Eye (tissue), 1 donor: Measurements from ENCODE around the gene SLX4IP.

Experiments used
- DNase-seq: peaks from one replicate; pipeline ENCODE4 v3.0.0-alpha.2; 2015

SLX4IP gene

DNA sequence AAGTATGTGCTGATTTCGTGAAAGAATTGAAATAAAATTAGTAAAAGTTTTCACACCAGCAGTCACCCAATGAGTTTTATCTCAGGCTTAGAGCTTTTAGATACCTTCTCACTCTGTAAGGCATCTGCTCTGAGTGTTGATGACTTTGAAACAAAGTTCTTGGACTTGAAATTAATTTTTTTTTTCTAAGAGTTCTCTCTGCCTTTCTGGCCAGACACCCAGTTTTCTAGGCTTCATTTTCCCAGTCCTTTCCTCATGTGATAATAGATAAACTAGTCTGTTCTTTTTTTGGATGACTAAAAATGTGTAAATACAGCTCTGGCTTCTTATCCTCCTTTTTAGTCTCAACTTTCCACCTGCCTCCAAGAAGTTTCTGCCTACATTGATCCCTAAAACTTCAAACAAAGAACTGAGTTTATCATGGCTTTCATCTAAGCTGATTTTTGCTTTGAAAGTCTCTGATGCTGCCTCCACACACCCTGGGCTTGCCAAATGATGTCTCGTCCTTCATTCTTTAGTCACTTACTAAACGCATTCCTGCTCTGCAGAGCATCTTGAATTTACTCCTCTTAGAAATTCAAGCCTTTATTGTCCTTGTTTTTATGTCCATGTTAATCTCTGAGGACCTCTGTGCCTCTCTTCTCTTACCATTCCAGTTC is 32.7 kb downstream of the SLX4IP start:
- no peak for DNase-seq

DNA sequence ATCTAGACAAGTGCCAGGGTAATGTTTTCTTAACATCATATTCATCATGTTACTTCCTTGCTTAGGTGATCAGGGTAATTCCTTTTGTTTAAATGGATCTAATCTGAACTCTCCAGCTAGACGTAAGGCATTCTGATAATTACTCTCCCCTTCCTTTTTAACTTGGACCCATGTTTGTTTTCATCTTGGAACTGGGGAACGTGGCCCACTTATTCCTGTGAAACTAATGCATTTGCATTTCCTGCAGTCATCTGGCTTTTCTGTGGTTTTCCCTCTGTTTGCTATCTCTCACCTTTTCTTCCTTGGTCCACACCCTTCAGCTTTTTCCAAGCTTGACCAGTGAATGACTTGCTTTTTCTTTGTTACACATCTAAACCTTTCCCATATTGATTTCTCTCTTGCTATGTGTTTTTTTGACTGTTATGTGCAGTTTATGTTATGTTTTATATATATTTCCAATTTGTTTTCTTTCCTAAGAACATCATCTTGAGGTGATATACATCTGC is 33.3 kb downstream of the SLX4IP start:
- no peak for DNase-seq

DNA sequence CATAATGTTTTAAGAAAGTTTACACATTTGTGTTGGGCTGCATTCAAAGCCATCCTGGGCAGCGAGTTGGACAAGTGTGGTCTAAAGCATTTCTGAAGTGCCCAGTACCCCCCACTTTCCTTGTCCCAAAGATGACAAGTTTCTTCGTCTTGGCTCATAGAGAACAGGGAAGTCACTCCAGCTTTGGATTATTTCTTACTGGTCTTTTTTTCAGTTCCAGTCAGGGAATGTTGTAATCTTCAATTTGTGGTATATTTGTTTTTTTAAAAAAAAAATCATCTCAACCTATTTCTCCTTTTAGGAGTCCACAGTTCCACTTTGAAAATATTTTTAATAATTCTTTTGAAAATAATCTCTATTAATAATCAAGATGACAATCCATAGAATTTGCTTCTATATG is 34.0 kb downstream of the SLX4IP start:
- DNase-seq: no peak

DNA sequence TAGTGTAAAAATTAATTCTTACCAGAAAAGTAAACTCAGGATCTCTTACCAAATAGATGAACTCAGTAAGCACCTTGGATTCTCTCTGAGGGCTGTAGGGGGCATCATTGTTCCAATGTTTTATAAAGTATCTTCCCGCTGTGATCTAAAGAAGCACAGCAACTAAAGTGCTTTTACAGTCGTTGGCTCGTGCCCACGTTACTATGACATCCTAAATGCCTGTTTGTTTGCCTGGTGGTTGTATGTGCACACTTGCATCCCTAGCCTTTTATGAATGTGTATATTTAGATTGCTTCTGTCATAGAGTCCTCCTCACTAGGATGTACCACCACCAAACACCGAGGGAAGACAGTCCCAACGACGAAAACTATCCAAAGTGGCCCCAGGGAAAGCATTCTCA is 34.5 kb downstream of the SLX4IP start:
- peak; percentile 78 for DNase-seq

DNA sequence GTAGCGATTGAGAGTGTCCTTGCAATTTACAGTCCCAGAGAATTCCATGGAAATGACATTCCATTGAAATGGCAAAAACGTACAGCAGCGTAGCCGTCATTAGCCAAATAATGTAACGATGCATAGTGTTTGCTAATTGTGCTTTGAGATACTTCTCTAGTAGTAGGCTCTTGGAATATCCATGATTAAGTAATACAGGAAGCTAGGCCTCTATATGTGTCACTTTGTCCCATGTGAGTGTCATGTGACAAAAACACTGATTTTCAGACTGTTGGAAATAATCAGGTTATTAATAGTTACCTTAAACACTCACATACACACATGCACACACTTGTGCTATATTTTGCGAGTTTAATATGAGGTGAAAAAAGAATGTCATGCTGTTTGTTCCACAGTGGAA is 35.2 kb downstream of the SLX4IP start:
- no peak for DNase-seq

DNA sequence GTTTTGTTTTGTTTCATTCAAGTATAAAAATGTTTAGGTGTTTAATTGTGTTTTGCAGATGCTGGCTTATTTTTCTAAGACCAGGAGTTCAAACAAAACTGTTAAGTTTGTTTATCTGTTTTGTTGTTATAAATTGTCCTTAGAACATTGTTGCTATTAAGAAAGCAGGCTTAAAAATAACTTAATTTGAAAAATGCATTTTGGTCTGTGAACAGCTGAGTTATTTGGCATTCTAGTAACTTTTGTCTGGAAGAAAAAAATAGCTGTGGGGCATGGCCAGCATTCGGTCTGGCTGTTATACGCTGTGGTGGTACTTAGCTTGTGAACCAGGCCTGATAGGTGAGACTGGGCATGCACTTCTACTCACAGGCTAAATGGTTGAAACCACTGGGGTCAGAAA is 37.8 kb downstream of the SLX4IP start:
- DNase-seq: no peak

DNA sequence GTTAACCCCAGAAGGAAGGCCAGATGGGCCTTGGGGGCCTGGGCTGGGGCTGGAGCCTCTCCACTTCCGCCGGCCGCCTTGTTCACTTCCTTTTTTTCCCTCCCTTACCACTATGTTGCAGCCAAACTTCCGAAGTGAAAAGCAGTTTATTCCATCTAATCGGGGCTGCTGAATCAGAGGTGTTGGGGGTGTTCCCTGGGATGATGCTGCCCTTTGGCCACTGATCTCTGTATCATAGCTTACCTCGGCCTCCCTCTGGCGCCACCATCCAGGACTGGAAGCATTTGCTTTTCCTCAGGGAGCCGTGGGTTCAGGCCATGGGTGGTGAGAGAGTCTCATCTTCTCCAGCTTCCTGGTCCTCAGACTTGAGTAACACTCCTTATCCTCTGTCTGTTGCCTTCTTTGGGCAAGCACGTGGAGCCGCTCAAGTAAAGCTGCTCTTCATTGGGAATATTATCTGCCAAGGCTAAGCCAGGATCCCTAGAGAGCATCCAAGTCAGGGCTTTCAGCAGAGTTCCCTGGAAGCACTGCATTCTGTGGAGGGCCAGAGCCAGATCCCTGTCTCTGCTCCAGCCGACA is 39.6 kb downstream of the SLX4IP start:
- no peak for DNase-seq

DNA sequence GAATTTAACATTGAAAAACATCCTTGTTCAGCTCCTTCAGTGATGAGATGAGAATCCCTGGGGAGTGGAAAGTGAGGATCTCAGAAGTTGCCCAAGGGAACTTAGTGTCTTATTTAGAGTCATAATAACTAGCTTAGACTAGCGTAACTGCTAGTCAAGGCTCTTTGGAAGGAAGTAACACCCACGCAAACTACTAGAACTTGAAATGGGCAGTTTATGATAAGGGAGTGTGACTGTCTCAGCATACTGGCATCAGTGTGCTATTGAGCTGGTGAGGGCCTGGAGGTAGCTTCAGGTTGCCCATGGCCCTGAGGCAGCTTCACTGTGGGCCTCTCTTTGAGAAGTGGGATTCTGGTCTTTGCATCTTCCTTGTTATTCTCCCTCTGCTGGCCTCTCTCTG is 40.1 kb downstream of the SLX4IP start:
- DNase-seq: no peak

DNA sequence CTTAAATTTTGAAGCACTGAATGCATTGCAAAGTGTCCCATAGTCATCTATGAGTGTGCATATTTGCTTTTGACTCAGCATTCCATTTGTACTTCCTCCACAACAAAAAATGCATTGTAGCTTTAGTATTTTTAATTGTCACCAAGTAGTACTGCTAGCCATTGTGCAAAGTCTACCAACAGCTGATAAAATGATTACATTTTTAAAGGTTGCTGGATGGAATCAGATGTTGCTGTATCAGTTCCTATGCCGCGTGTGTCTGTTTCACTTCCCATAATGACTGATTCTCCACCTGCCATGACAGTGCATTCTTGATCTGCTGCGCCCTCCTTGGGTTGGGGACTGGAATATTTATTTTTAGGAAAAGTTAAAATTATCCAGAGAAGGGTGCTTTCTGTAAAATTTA is 41.2 kb downstream of the SLX4IP start:
- DNase-seq: no peak

DNA sequence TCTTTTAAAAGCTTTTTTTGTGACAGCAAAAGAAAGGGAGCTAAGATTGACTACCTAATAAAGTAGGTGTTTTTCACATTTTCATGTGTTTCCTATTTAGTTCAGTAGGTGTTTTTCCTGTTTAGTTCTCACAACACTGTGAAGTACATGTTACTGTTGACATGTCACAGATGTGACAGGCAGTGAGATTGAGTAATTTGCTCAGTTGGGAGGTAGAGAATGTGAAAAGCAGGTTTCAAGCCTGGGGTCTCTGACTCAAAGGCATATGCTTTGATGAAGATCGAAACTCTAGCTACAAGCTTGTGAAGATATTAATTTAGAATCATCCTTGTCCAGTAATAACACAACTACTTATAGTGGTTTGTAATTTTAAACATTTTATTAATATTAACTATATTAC is 43.1 kb downstream of the SLX4IP start:
- DNase-seq: no peak

DNA sequence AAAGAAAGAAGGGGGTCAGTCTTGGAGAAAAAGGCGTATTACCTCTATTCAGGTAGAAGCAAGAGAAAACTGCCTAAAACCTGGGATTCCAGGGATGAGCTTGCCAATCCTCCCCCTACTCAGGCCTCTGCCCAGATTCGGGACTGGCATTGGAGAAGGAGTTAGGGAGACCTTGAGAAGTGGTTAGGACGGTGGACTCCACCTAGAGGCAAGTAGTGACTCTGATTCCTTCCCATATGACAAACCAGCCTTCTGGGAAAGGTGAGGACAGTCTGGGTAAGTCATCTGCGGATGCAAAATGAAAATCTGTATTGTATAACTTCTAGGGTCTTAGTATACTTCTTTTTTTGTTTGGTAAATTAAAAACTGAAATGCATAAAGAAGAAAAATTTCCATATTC is 43.8 kb downstream of the SLX4IP start:
- no peak for DNase-seq

DNA sequence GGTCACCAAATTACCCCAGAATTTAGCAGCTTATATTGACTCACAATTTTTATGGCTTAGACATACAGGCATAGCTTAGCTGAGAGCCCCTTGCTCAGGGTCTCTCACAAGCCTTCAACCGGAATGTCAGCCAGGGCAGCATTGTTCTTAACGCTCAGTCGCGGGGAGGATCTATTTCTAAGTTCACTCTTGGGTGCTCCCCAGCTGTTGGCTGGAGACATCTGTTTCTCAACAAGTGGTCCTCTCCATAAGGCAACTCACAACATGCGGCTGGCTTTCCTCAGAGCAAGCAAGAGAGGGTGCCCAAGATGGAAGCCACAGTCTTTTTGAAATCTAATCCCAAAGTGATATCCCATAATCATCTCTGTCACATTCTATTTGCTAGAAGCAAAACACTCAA is 46.6 kb downstream of the SLX4IP start:
- no peak for DNase-seq

DNA sequence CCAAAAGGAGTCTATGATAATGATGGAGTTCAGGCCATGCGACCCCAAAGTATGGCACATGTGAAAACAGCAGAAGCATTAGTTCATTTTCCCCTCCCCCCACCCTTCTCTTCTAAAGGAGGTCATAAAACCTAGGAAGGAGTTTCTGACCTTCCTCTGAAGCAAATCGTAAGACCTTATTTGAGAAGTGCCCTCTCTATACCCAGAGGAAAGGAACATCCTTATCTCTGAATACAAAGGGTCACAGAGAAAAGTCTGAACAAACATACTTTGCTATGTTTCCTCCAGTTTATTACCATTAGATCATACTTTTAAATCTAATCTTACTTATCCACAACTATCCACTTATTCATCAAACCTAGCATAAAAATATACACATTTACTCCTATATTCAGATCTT is 48.6 kb downstream of the SLX4IP start:
- DNase-seq: no peak

DNA sequence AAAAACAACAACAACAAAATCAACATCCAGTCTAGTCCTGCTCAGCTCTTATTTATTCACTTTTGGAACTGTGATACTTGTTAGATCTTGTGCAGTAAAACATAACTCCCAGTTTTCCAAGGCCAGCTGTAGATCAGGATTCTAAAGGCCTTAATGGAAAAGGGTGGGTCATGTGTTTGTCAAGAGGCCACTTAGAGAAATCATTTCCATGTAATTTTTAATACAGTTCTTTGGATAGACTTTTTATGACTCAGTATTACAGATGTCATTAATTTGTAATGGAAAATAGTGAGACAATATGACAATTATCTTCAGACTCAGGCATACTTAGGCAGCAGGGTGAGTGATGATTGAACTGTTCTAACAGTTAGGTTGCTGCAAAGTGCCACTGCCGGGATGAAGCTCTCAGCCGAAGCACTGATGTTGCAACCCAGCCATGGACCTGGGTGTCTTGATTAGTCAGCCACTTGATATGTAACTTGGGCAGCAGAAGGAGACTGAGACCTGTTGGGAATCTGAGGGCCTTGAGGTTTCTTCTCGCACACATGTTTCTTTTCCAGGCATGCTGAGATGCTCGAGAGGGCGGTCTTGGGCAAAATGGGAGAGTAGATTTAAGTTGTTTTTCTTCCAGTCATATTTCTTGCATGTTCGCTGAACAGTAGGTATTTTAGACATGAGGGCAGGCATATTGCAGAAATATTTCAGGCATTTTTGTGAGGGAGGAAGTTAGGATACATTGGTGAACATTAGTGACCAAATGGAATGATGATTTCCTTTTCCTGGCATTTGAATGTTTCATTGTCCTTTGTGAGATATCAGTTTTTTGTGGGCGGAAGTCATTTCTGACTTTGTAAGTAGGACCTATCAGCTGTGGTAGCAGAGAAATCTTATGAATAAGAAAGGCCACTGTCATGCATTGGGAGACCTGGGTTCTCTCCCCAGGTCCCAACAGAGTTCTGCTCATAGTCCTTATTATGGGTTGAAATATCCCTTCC is 52.3 kb downstream of the SLX4IP start:
- DNase-seq: no peak

DNA sequence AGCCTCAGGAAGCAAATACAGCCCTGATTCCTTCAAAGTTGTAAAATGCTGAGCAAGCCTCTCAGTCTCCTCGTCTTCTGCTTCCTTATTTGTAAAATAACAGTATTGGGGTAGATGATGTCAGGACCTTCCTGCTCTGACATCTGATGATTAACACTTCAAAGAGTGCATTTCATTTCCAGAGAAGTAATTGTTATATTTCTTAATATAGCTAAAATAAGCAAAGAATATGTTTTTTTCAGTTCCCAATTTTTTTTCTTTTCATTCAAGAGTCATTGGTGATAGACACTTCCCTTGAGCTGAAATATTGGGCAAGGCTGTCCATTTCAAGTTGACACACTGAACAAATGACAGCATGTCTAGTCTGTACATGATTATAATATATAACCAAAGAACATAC is 53.4 kb downstream of the SLX4IP start:
- DNase-seq: no peak

DNA sequence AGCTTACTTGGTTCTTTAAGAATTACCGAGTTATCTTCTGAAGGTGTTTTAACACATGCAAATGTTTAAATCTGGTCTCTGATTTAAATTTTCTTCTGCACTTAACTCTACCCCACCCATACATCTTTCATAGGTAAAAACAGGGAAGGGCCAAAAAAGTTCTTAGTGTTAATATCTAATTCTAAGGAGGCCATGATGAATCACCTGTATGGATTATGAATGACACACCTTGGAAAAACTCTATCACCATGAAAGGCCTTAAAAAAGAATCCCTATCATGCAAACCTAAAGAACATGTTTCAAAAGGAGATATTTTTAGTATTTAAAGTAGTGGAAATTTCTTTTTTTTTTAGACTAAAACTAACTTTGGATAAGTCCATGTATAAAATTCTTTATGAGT is 54.7 kb downstream of the SLX4IP start:
- no peak for DNase-seq

DNA sequence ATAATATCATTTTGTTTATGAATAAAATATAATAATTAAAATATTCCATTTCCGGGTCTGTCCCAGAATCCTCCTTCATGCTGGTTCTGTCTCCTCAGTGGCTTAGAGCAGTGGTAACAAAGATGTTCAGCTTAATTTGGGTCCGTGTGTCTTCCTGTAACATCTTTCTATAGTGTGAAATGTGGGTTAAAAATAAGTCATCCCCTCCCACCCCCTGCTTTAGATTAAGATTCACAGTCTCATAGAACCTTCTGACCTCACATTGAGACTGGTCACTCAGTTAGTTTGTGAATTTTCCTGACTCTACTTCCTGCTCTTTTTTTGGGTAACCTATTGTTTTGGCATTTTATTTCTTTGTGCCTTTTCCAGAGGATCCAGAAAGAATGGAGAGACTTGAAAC is 55.2 kb downstream of the SLX4IP start:
- no peak for DNase-seq

DNA sequence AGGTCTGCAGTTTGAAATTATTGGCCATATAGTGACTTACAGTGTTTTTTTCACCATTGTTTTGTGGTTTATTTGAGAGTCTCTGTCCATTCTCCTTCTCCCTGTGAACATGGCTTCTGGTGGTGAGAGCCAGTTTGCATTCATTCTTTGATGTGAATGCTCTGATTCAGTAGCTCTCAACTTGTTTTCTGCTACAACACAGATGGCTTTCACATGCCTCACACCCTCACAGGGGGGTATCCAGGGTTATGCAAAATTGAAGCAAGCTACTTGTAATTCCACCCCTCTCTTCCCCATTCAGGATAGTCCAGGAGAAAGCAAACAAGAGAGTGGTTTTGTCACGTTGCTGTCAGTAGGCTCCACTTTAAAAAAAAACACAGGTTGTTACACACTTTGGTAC is 55.6 kb downstream of the SLX4IP start:
- DNase-seq: no peak

DNA sequence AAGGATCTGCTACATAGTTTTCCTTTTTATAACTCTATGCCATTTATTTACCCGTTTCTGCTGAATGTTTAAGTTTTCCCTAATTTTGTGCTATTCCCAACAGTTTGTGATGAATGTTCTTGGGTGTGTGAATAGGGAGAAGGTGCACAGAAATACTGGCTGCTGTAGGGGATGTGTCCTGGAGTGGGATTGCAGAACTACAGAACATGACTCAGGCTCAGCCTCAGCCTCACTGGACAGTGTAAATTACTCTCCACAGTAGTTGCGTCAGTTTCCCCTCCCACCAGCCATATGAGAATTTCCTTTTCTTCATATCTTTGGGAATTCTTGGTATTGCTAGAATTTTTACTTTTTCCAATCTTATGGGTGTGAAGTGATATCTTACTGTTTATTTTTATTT is 57.0 kb downstream of the SLX4IP start:
- no peak for DNase-seq

DNA sequence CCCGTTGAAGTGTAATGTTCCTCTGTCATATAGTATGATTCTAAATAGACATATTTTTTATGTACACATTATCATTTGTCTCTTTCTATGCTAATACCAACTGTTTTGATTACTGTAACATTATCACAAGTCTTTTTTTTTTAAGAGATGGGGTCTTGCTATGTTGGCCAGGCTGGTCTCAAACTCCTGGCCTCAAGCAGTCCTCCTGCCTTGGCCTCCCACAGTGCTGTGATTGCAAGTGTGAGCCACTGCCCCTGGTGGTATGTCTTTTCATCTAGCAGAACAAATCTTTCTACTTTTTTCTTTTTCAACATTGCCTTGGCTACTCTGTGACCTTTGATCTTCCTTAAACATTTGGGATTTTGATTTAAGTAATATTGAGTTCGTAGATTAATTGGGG is 57.7 kb downstream of the SLX4IP start:
- DNase-seq: no peak

DNA sequence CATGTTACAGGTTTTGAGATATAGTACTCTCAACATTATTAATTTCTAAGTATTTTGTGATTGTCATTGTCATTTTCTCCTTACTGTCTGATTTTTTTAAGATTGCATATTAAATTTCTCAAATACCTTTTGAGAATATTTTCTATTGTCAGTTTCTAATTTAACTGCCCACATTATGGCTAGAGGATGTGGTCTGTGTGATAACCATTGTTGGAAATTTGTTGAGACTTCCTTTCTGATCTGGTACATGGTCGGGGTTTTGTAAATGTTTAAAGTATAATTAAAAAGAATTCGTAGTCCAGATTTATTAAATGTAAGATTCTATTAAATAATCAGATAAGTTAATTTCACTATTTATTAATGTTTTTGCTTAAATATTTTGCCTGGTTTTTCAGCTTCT is 60.1 kb downstream of the SLX4IP start:
- DNase-seq: no peak

DNA sequence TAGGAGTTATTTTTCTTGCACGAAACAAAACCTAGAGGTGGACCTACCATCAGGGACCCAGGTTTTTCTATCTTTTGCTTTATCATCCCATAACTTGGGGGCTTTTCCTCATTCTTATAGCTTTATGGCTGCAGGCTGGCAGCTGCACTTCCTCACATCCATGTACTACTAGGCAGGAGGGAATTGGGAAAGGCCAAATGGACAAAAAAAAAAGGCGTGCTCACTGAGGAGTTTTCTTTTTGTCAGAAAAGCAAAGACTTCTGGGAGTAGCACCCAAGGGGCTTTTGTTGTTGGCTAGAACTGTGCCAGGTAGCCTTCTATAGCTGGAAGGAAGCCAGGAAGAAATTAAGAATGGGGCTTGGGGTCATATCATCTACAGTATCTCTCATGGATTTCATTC is 61.4 kb downstream of the SLX4IP start:
- DNase-seq: no peak

DNA sequence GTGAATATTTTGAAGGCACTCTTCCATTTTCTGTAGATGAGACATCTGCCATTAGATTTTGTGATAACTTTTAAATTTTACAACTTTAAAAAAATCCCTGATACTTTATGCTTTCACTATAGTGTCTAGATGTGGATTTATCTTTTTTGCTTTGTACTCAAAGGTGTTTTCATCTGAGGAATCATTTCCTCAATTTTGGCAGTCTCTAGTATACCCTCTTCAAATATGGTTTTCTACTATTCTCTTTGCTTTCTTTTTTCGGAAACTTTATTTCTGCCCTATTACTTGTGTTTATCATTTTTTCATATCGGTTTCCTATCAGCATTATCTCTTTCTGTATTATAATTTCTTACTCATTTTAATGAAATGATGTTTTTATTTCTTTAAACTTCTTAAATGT is 62.2 kb downstream of the SLX4IP start:
- DNase-seq: no peak

DNA sequence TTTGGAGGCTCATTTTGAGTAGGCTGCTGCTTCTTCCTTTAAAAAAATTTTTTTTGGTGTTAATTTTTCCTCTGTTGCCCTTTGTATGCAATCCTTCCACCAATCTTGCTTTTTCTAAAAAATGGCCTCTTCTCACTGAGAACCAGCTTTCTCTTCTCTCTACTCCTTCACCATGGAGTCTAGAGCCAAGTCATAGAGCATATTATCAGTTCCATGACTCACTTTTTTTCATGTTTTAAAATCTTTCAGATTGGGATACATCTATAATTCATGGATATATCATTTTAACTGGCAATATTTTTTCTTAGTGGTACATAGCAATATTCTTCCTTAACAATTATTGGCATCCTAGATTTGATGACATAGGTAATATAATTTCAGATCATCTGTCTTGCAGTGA is 62.7 kb downstream of the SLX4IP start:
- DNase-seq: no peak
